ENCODE data around the gene GPR39.

The GPR39 gene

GRCh38 chr2:132438691-132439090 is 22.1 kb downstream of the GPR39 start:
- peak; percentile 85 for DNase-seq (ENCODE audit: low read depth)
- H3K4me3 ChIP-seq (ENCODE audit: low read depth, low read length): no peak overlapping the region

GRCh38 chr2:132439703-132440398 is 23.2 kb downstream of the GPR39 start:
- DNase-seq (ENCODE audit: low read depth): no peak
- H3K4me3 ChIP-seq (ENCODE audit: low read depth, low read length): no peak overlapping the region

DNA sequence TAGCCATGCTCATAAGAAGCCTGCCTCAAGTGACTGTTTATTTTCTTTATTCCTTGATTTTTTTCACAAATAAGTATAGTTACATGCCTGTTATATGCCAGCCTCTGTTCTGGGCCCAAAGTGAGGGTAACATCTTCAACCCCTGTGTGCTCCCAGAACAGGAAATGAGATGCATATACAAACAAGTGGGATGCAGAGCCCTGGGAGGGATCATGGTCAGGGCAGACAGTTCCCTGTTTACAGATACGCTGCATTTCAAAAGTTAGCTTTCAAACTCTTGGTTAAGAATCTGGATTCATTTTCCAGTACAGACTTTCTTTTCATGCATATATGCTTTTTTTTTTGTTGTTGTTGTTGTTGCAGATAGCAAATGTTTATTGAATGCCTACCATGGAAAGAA is 24.4 kb downstream of the GPR39 start:
- no peak for DNase-seq (ENCODE audit: low read depth)
- H3K4me3 ChIP-seq (ENCODE audit: low read depth, low read length): no peak overlapping the region

DNA sequence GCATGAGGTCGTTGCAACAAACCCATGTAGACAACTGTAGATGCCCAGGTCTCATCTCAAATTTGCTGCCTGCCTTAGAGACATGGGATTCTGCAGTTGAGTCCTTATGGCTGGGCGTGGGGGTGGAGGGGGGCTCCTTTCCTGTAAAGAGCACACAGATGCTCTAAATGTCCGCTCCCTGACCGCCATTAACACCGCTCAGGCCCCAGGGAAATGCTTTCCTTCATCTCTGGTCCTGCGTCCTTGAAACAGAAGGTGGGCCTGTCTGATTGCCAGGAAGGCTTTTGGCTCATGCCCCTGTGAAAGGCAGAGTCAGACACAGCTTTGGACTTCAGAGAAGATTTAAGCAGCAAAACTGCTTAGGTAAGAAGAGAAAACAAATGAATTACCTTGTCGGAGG is 25.7 kb downstream of the GPR39 start:
- no peak overlapping the region for H3K4me3 ChIP-seq (ENCODE audit: low read depth, low read length)
- DNase-seq (ENCODE audit: low read depth): no peak

DNA sequence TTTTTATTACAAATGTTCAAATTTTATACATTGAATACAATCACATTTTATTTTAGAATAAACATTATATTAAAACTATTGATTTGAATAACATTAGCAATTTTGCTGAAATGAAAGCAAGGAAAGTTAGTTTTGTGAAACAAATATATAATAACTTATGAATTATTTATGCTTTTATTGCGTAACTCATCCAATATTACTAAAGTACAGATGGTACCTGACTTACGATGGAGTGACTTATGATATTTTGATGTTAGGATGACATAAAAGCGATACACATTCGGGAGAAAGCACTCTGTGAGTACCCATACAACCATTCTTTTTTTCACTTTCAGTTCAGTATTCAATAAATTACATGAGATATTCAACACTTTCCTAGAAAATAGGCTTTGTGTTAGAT is 26.5 kb downstream of the GPR39 start:
- no peak for DNase-seq (ENCODE audit: low read depth)
- no peak overlapping the region for H3K4me3 ChIP-seq (ENCODE audit: low read depth, low read length)

GRCh38 chr2:132446444-132446843 is 29.8 kb downstream of the GPR39 start:
- no peak for DNase-seq (ENCODE audit: low read depth)
- no peak overlapping the region for H3K4me3 ChIP-seq (ENCODE audit: low read depth, low read length)

GRCh38 chr2:132448331-132448730 is 31.7 kb downstream of the GPR39 start:
- no peak overlapping the region for H3K4me3 ChIP-seq (ENCODE audit: low read depth, low read length)
- no peak for DNase-seq (ENCODE audit: low read depth)

DNA sequence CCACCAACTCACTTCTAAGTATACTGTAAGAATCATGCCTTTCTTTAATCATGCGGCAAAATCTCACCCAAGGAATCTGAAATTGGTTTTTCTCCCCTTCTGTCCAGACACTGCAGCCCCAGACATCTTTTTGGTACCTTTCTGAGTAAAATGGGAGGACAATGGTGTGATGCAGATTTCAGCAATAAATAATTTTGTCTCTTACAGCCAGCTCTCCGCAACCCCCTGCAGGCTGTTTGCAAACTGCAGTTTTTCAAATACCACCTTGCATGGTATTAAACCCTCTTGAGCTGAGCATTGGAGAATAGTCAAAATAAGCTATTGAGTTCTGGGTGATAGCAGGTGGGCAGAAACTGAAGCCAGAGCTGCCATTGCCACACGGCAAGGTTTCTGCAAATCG is 32.2 kb downstream of the GPR39 start:
- no peak for DNase-seq (ENCODE audit: low read depth)

DNA sequence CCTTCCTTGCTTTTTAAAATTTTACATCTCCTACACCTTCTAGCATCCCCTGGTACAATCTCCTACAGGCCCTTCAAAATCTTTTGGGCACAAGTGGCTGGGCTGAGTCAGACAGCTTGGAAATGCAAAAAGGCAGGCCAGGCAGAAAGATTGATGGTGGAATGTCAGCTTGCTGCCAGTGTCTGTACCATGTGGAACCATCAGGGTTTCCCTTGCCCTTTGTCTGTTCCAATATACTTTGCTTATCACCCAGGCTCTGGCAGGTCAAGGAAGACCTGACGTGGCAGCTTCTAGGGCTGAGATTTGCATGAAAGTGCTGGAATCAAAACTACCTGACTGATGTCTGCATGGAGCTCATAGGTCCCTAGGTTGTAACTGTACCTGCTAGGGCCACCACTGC is 33.3 kb downstream of the GPR39 start:
- H3K4me3 ChIP-seq (ENCODE audit: low read depth, low read length): no peak overlapping the region
- no peak for DNase-seq (ENCODE audit: low read depth)

More for the DNA sequence above, 32.2 kb downstream of the GPR39 start:
- no peak overlapping the region for H3K4me3 ChIP-seq (ENCODE audit: low read depth, low read length)

- no peak for DNase-seq (ENCODE audit: low read depth)
- H3K4me3 ChIP-seq (ENCODE audit: low read depth, low read length): no peak overlapping the region
Measured at GRCh38 chr2:132460781-132461180, 44.2 kb downstream of the GPR39 start.

DNA sequence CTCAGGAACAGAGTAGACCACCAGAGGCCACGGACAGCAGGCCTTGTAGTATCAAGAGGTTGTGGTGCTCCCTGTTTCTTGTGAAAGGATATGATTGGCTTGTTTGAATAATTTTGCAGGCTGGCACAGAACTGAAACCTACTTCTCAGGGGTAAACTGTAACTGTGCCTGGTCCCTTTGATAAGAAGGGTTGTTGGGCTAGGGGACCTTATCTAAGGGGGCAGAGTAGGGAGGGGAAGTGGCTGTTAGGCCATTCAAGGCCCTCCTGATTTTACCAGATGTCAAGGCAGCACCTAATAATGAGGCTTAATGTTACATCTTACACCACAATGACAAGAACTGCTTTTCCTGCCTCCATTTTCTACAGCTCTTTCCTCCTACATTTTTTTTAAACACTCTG is 45.6 kb downstream of the GPR39 start:
- DNase-seq (ENCODE audit: low read depth): no peak
- H3K4me3 ChIP-seq (ENCODE audit: low read depth, low read length): no peak overlapping the region

GRCh38 chr2:132463719-132464118 is 47.1 kb downstream of the GPR39 start:
- DNase-seq (ENCODE audit: low read depth): no peak
- no peak overlapping the region for H3K4me3 ChIP-seq (ENCODE audit: low read depth, low read length)

GRCh38 chr2:132465917-132466316 is 49.3 kb downstream of the GPR39 start:
- no peak overlapping the region for H3K4me3 ChIP-seq (ENCODE audit: low read depth, low read length)

DNA sequence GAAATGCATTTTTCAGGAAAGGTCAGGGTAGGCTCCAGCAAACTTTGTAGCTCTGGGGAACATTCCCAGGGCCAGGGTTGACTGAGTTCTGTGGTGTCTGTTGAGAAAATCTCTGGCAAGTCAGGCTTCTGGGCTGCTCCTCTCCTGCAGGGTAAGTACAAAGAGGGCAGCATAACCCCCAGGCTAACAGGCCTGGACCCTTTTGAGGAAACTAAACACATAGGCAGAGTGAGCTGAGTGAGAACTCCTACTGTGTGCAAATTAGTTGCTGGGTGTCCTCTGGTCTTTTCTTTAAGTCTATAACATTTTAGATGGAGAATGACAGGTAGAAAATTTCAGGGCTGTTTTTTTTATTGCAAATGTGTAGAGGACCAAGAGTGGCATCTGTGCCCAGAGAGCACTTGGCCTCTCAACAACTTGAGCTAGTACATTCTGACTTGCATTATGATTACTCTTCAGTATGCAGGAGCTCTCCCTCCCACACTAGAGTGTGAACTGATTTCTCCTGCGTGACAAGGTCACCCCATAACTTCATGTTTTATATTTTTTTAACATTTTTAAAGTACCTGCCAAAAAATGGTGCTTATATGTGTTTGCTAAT is 49.9 kb downstream of the GPR39 start:
- H3K4me3 ChIP-seq (ENCODE audit: low read depth, low read length): no peak overlapping the region
- DNase-seq (ENCODE audit: low read depth): no peak

More at GRCh38 chr2:132465917-132466316, 49.3 kb downstream of the GPR39 start:
- no peak for DNase-seq (ENCODE audit: low read depth)

DNA sequence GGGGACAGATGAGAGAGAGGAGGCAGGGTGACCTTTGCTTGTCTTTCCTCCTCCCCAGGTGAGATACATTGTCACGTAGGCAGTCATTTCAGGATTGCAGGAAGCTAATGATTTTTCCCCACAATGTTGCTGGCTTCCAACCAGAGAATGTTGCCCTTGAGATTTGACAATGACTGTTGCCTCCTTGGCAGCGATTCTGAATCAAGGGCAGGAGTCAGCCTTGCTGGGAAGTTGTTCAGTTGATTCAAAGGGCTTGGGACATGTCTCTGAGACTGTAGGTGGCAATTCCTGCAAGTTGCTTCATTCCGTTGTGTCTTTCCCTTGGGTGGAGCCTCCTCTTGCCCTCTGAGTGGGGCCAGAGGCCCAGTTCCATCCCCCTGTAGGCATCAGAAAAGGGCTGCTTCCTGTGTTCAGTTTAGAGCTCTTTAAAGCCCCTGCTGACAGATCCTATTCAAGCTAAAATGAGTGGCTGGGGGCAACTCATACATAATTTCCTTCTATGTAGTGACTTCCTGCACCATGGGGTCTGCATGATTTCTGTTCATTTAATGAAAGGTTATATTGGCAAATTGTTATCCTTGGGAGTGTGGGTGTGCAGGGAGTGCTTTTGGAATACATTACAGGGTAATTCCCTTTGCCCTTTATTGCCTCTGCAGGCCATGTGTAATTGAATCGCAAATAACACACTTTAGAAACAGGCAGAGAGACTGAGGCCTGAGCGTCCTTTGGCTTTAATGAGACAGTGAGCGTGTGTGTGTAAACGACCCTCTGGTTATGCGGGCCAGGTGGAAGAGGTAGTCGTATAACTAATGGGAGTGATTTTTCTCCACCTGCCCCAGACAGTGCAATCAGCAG is 52.4 kb downstream of the GPR39 start:
- DNase-seq (ENCODE audit: low read depth): no peak
- no peak overlapping the region for H3K4me3 ChIP-seq (ENCODE audit: low read depth, low read length)

DNA sequence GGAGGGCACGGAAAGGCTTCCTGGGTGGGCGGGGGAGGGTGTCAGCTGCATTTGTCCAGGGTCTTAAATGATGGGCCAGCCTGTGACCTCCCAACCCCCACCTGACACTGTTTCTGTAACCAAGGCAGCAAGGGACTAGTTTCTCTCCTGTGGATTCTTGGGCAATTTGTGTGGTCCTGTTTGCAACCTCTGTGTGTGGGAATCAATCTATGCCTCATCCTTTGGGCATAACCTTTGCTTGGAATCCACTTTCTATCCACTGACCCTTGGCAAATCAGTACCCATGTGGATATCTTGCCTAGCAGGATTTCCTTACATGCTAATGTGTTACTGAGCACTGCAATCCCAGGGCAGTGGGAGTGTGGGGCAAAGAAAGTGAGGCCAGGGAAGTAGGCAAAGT is 54.1 kb downstream of the GPR39 start:
- DNase-seq (ENCODE audit: low read depth): no peak
- H3K4me3 ChIP-seq (ENCODE audit: low read depth, low read length): no peak overlapping the region

- H3K4me3 ChIP-seq (ENCODE audit: low read depth, low read length): no peak overlapping the region
- DNase-seq (ENCODE audit: low read depth): no peak
Measured at GRCh38 chr2:132473174-132473883, 56.7 kb downstream of the GPR39 start.

DNA sequence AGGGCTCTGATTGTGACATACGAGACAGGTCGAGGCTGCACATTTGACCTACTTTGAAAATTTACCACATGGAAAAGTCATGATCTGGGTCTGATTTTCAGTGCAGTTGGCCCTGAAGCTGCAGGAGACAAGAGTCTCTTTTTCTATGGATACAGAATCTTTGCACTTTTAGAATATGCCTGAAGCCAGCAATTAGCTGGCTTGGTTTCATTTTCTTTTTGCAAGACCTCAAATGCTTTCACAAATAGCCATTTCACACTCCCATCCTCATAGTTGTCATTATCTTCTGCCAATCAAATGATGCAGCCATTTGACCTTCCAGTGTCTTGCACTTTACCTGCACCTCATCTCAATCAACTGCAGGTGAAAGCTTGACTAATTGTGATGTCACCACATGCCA is 59.0 kb downstream of the GPR39 start:
- H3K4me3 ChIP-seq (ENCODE audit: low read depth, low read length): no peak overlapping the region
- no peak for DNase-seq (ENCODE audit: low read depth)

DNA sequence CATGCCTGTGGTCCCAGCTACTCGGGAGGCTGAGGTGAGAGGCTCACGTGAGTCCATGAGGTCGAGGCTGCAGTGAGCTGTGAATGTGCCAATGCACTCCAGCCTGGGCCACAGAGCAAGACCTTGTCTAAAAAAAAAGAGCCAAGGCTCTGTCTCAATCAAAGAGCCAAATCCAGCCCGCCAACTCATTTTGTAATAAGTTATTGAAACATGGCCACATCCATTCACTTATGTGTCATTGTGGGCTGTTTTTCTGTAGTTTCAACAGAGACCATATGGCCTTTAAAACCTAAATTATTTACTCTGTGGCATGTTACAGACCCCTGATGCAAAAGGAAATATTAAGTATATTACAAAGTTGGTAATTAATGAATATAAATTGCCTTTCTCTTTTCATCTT is 60.8 kb downstream of the GPR39 start:
- no peak overlapping the region for H3K4me3 ChIP-seq (ENCODE audit: low read depth, low read length)
- DNase-seq (ENCODE audit: low read depth): no peak

DNA sequence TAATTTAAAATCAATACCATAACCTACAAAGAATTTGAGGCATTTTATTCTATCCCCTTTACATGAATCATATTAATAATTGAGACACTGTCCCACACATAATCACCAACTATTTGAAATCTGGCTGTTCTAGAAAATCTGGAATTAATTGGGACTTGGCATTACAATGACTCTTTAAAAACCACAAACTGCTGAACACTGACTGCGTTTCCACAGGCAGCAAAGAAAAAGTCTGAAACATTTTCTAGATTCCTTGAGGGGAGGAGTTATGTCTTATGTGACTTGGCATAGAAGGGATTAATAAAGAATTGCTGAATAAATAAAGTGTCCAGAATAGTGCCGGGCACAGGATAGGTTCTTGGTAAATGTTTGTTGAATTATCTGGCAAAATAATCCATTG is 61.4 kb downstream of the GPR39 start:
- DNase-seq (ENCODE audit: low read depth): peak; percentile 15
- no peak overlapping the region for H3K4me3 ChIP-seq (ENCODE audit: low read depth, low read length)

All from skeletal muscle cell (primary cell).